ENCODE measurements around the gene CDH23.

GRCh38 chr10:71424496-71425194, 27.9 kb downstream of the CDH23 start:
- TF ChIP-seq CTCF (IDR thresholded peaks at IDR 0.05) (no peak), POLR2A (IDR thresholded peaks at IDR 0.05) (no peak)

All from uterus (tissue), 2 donors.